ENCODE measurements around the gene TTC27. TPM values are rescaled to one million over a fixed set of nuclear protein-coding genes. Genes with fewer than 3 reads are reported as not detected.
"Not testable (repeated sequence)": the region's sequence is repeated elsewhere in the genome, so short reads cannot be mapped to it uniquely, and the experiment has no call there.

TTC27 gene
- total RNA-seq, 5 donors from 2014 or later (not counting 1 experiment from before 2014, with no cell fraction given), result 17.9 to 23.3 (median 21.6) TPM

GRCh38 chr2:32632089-32632488 is 4.2 kb downstream of the TTC27 start:
- Histone ChIP-seq H3K27me3 (replicated peaks in 1 of 2; ENCODE audit: control insufficient read depth in 2 of 2, extremely low read depth in 1 of 2, insufficient read depth in 2 of 2, low read length in 1 of 2) (peaks cover 0 to 4% of the 10 kb centered on the region in 2 experiments), H3K36me3 (ENCODE audit: control insufficient read depth in 2 of 2, extremely low read depth in 1 of 2, insufficient read depth in 1 of 2, low read length in 1 of 2) (peaks cover 0 to 37% of the 10 kb centered on the region in 2 donors), H3K4me1 (ENCODE audit: control insufficient read depth in 1 of 2, extremely low read depth in 1 of 2, insufficient read depth in 2 of 2, low read length in 2 of 2) (peaks cover 4 to 20% of the 10 kb centered on the region in 2 experiments), H3K4me3 (ENCODE audit: control insufficient read depth in 1 of 2, extremely low read depth in 1 of 2, low read length in 1 of 2) (no peak overlapping the region), H3K27ac (ENCODE audit: low read length) (no peak overlapping the region), H3K9me3 (no peaks in the 10 kb centered on the region)
- no peaks in the 10 kb centered on the region for H3K27me3 Mint-ChIP-seq
- no peaks in the 10 kb centered on the region for H3K9me3 Mint-ChIP-seq
- ChIA-PET CTCF (interaction anchor here (0.7 kb wide), 2 partner anchors 200 to 417 kb away, joined by 3 to 4 read pairs; no protein-coding TSS in a partner anchor), POLR2A (interaction anchor here in 1 of 2 donors (1.1 kb wide), 1 partner anchor 40 kb away, joined by 4 read pairs; no protein-coding TSS in a partner anchor)
- ATAC-seq (replicated peaks in 1 of 4) (no peak), DNase-seq (no peak)
- H3K4me3 Mint-ChIP-seq, result no peak overlapping the region
- WGBS (ENCODE audit: insufficient coverage), result no CpG with 5 or more reads among the region's 5 CpGs
- H3K36me3 Mint-ChIP-seq, result peaks cover 37% of the 10 kb centered on the region
- no peak overlapping the region for H3K27ac Mint-ChIP-seq
- H3K4me1 Mint-ChIP-seq, result peaks cover 29 to 32% (median 32%) of the 10 kb centered on the region in 3 donors

DNA sequence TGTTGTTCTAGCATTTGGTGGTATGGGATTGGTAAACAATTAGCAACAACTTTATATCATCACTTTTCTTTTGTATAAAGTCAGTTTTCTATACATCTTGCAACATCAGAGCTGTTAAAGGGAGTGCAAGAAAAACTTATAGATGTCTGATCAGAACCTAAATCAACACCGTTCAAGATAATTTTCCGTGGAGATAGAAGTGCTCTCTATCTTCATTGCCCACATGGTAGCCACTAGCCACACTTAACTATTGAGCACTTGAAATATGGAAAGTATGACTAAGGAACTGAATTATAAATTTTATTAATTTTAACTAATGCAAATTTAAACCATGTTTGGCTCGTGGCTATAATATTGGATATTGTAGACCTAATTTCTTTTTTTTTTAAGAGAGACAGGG is 5.2 kb downstream of the TTC27 start:
- CTCF ChIA-PET, result no interaction called here
- Histone ChIP-seq H3K4me1 (ENCODE audit: control insufficient read depth in 1 of 2, extremely low read depth in 1 of 2, insufficient read depth in 2 of 2, low read length in 2 of 2) (peaks cover 4 to 12% of the 10 kb centered on the region in 2 experiments), H3K27ac (ENCODE audit: low read length) (no peak overlapping the region), H3K9me3 (no peaks in the 10 kb centered on the region), H3K27me3 (replicated peaks in 1 of 2; ENCODE audit: control insufficient read depth in 2 of 2, extremely low read depth in 1 of 2, insufficient read depth in 2 of 2, low read length in 1 of 2) (no peaks in the 10 kb centered on the region), H3K36me3 (ENCODE audit: control insufficient read depth in 2 of 2, extremely low read depth in 1 of 2, insufficient read depth in 1 of 2, low read length in 1 of 2) (peaks cover 0 to 44% of the 10 kb centered on the region in 2 donors), H3K4me3 (ENCODE audit: control insufficient read depth in 1 of 2, extremely low read depth in 1 of 2, low read length in 1 of 2) (no peak overlapping the region)
- ATAC-seq (replicated peaks in 1 of 4), result no peak
- H3K4me1 Mint-ChIP-seq, result peaks cover 20 to 25% (median 24%) of the 10 kb centered on the region in 3 donors
- WGBS (ENCODE audit: insufficient coverage), result no CpG with 5 or more reads among the region's 3 CpGs
- H3K9me3 Mint-ChIP-seq, result no peaks in the 10 kb centered on the region
- DNase-seq, result no peak
- no peaks in the 10 kb centered on the region for H3K27me3 Mint-ChIP-seq
- H3K4me3 Mint-ChIP-seq, result no peak overlapping the region
- POLR2A ChIA-PET, result no interaction called here
- no peak overlapping the region for H3K27ac Mint-ChIP-seq
- peaks cover 41% of the 10 kb centered on the region for H3K36me3 Mint-ChIP-seq

DNA sequence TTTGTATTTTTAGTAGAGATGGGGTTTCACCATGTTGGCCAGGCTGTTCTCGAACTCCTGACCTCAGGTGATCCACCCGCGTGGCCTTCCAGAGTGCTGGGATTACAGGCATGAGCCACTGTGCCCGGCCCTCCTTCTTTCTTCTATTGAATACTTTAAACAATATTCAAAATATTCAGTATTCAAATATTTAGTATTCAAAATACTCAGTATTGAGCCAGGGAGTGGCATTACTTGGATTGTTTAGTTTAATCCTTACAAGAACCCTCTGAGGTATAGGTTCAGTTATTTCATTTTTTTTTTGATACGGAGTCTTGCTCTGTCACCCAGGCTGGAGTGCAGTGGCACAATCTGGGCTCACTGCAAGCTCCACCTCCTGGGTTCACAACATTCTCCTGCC is 10.7 kb downstream of the TTC27 start:
- DNase-seq; H3K27me3 ChIP-seq (replicated peaks in 1 of 2; ENCODE audit: control insufficient read depth in 2 of 2, extremely low read depth in 1 of 2, insufficient read depth in 2 of 2, low read length in 1 of 2); H3K9me3 Mint-ChIP-seq; H3K4me1 Mint-ChIP-seq; H3K9me3 ChIP-seq; CTCF ChIA-PET; H3K4me1 ChIP-seq (ENCODE audit: control insufficient read depth in 1 of 2, extremely low read depth in 1 of 2, insufficient read depth in 2 of 2, low read length in 2 of 2); H3K27ac ChIP-seq (ENCODE audit: low read length); ATAC-seq (replicated peaks in 1 of 4); H3K27me3 Mint-ChIP-seq; POLR2A ChIA-PET; H3K4me3 Mint-ChIP-seq; H3K27ac Mint-ChIP-seq; H3K4me3 ChIP-seq (ENCODE audit: control insufficient read depth in 1 of 2, extremely low read depth in 1 of 2, low read length in 1 of 2): not testable (repeated sequence)
- H3K36me3 ChIP-seq (ENCODE audit: control insufficient read depth in 2 of 2, extremely low read depth in 1 of 2, insufficient read depth in 1 of 2, low read length in 1 of 2), result peaks cover 2 to 58% of the 10 kb centered on the region in 2 donors
- peaks cover 33% of the 10 kb centered on the region for H3K36me3 Mint-ChIP-seq
- WGBS (ENCODE audit: insufficient coverage), result no CpG with 5 or more reads among the region's 5 CpGs

GRCh38 chr2:32641180-32641579 is 13.3 kb downstream of the TTC27 start:
- POLR2A ChIA-PET, result no interaction called here
- Mint-ChIP-seq H3K27me3 (no peaks in the 10 kb centered on the region), H3K4me3 (no peak overlapping the region), H3K36me3 (peaks cover 31% of the 10 kb centered on the region), H3K27ac (no peak overlapping the region), H3K9me3 (no peaks in the 10 kb centered on the region), H3K4me1 (no peaks in the 10 kb centered on the region)
- WGBS (ENCODE audit: insufficient coverage), result 83% methylated on average over 1 of the region's 5 CpGs
- Histone ChIP-seq H3K4me1 (ENCODE audit: control insufficient read depth in 1 of 2, extremely low read depth in 1 of 2, insufficient read depth in 2 of 2, low read length in 2 of 2) (no peaks in the 10 kb centered on the region), H3K4me3 (ENCODE audit: control insufficient read depth in 1 of 2, extremely low read depth in 1 of 2, low read length in 1 of 2) (no peak overlapping the region), H3K9me3 (no peaks in the 10 kb centered on the region), H3K27me3 (replicated peaks in 1 of 2; ENCODE audit: control insufficient read depth in 2 of 2, extremely low read depth in 1 of 2, insufficient read depth in 2 of 2, low read length in 1 of 2) (no peaks in the 10 kb centered on the region), H3K36me3 (ENCODE audit: control insufficient read depth in 2 of 2, extremely low read depth in 1 of 2, insufficient read depth in 1 of 2, low read length in 1 of 2) (peaks cover 7 to 48% of the 10 kb centered on the region in 2 donors), H3K27ac (ENCODE audit: low read length) (no peak overlapping the region)
- CTCF ChIA-PET, result no interaction called here
- ATAC-seq (replicated peaks in 1 of 4) (no peak), DNase-seq (no peak)

- Histone ChIP-seq H3K9me3 (no peaks in the 10 kb centered on the region), H3K4me3 (ENCODE audit: control insufficient read depth in 1 of 2, extremely low read depth in 1 of 2, low read length in 1 of 2) (no peak overlapping the region), H3K27me3 (replicated peaks in 1 of 2; ENCODE audit: control insufficient read depth in 2 of 2, extremely low read depth in 1 of 2, insufficient read depth in 2 of 2, low read length in 1 of 2) (no peaks in the 10 kb centered on the region), H3K36me3 (ENCODE audit: control insufficient read depth in 2 of 2, extremely low read depth in 1 of 2, insufficient read depth in 1 of 2, low read length in 1 of 2) (peaks cover 14 to 53% of the 10 kb centered on the region in 2 donors), H3K27ac (ENCODE audit: low read length) (no peak overlapping the region), H3K4me1 (ENCODE audit: control insufficient read depth in 1 of 2, extremely low read depth in 1 of 2, insufficient read depth in 2 of 2, low read length in 2 of 2) (no peaks in the 10 kb centered on the region)
- peaks cover 42% of the 10 kb centered on the region for H3K36me3 Mint-ChIP-seq
- DNase-seq, result no peak
- no peak for ATAC-seq (replicated peaks in 1 of 4)
- H3K27ac Mint-ChIP-seq, result no peak overlapping the region
- 97% methylated on average over 3 of the region's 5 CpGs for WGBS (ENCODE audit: insufficient coverage)
- peaks cover 0 to 3% (median 0%) of the 10 kb centered on the region in 3 donors for H3K4me1 Mint-ChIP-seq
- POLR2A ChIA-PET, result no interaction called here
- H3K27me3 Mint-ChIP-seq, result no peaks in the 10 kb centered on the region
- no peaks in the 10 kb centered on the region for H3K9me3 Mint-ChIP-seq
- no peak overlapping the region for H3K4me3 Mint-ChIP-seq
- CTCF ChIA-PET, result no interaction called here
These were observed 19.4 kb downstream of the TTC27 start for GRCh38 chr2:32647180-32647651.

DNA sequence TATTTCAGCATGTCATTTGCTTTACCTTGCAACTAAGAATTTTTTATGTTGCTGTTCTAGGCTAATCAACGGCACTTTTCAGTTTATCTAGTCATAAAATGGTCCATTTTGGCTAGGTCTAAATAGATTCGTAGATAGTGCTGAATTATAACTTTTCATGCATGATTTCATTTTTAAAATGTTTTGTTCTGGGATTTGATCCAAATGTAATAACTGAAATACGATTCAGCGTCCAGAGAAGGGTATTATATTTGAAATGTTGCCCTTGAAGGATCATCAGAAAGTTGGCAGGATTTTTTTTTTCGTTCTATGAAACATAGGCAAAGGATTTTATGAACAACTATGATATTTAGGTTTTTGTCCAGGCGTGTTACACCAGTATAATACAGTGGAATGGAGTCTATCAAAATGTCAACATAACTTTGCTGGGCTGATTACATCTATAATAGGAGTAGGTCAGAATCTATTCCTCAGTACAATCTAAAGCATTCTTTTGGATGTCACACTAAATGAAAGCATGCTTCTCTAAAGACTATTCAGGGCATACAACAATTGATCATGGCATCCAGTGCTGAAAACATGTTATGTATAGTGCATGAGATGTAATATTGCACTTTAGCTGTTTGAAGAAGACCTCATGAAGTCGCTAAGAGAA is 24.8 kb downstream of the TTC27 start:
- peaks cover 55% of the 10 kb centered on the region for H3K36me3 Mint-ChIP-seq

More for the DNA sequence above, 24.8 kb downstream of the TTC27 start:
- Histone ChIP-seq H3K27me3 (replicated peaks in 1 of 2; ENCODE audit: control insufficient read depth in 2 of 2, extremely low read depth in 1 of 2, insufficient read depth in 2 of 2, low read length in 1 of 2) (no peaks in the 10 kb centered on the region), H3K27ac (ENCODE audit: low read length) (no peak overlapping the region), H3K9me3 (no peaks in the 10 kb centered on the region), H3K4me3 (ENCODE audit: control insufficient read depth in 1 of 2, extremely low read depth in 1 of 2, low read length in 1 of 2) (no peak overlapping the region), H3K36me3 (ENCODE audit: control insufficient read depth in 2 of 2, extremely low read depth in 1 of 2, insufficient read depth in 1 of 2, low read length in 1 of 2) (peaks cover 7 to 52% of the 10 kb centered on the region in 2 donors), H3K4me1 (ENCODE audit: control insufficient read depth in 1 of 2, extremely low read depth in 1 of 2, insufficient read depth in 2 of 2, low read length in 2 of 2) (no peaks in the 10 kb centered on the region)
- DNase-seq (no peak), ATAC-seq (replicated peaks in 1 of 4) (no peak)
- Mint-ChIP-seq H3K4me3 (no peak overlapping the region), H3K27ac (no peak overlapping the region), H3K4me1 (peaks cover 0 to 3% (median 0%) of the 10 kb centered on the region in 3 donors), H3K27me3 (no peaks in the 10 kb centered on the region), H3K9me3 (no peaks in the 10 kb centered on the region)
- ChIA-PET CTCF (no interaction called here), POLR2A (no interaction called here)
- 100% methylated on average over 2 of the region's 7 CpGs for WGBS (ENCODE audit: insufficient coverage)

Measured in T-cell (primary cell).